Osteoblast (primary cell): ENCODE data around the gene GPX6. TPM values are rescaled to one million over a fixed set of nuclear protein-coding genes. Genes with fewer than 3 reads are reported as not detected.
"Not testable (repeated sequence)": the region's sequence is repeated elsewhere in the genome, so short reads cannot be mapped to it uniquely, and the experiment has no call there.

Experiments
- DNase-seq: peaks from one replicate; pipeline ENCODE4 v3.0.0; 2011; ENCODE audit warnings: low spot score, mixed read lengths; ENCODE audit not compliant: insufficient read length; ENCODE audit errors: missing footprints
- H2AFZ ChIP-seq: 2 replicates; pipeline ENCODE4 v1.6.0; 2011; ENCODE audit warnings: mild to moderate bottlenecking, low read length
- H3K27ac ChIP-seq: 2 replicates; pipeline ENCODE4 v1.5.1; 2011; ENCODE audit warnings: mild to moderate bottlenecking, low read depth, low read length, moderate library complexity
- H3K27me3 ChIP-seq: 2 replicates; pipeline ENCODE4 v1.6.0; 2012; ENCODE audit warnings: mild to moderate bottlenecking, control low read depth, inconsistent platforms, low read length, moderate library complexity; ENCODE audit not compliant: insufficient read depth
- H3K36me3 ChIP-seq: 2 replicates; pipeline ENCODE4 v1.5.1; 2011; ENCODE audit warnings: mild to moderate bottlenecking, low read length, control low read depth, moderate library complexity; ENCODE audit not compliant: insufficient read depth
- H3K4me1 ChIP-seq: 2 replicates; pipeline ENCODE4 v1.5.1; 2011; ENCODE audit warnings: mild to moderate bottlenecking, low read length, control low read depth, moderate library complexity; ENCODE audit not compliant: insufficient read depth
- H3K4me2 ChIP-seq: 2 replicates; pipeline ENCODE4 v1.6.0; 2011; ENCODE audit warnings: mild to moderate bottlenecking, low read length; ENCODE audit not compliant: insufficient read depth
- H3K4me3 ChIP-seq: fragments of 200-600 bp; sonication (generic); 3 replicates; pipeline ENCODE4 v1.5.1; 2012; ENCODE audit warnings: mild to moderate bottlenecking, low read length, inconsistent platforms; ENCODE audit not compliant: insufficient read depth
- H3K79me2 ChIP-seq: 2 replicates; pipeline ENCODE4 v1.6.0; 2012; ENCODE audit warnings: mild to moderate bottlenecking, low read length, control low read depth, inconsistent platforms; ENCODE audit not compliant: insufficient read depth
- H3K9me3 ChIP-seq: 2 replicates; pipeline ENCODE4 v1.5.1; 2011; ENCODE audit warnings: low read depth, low read length, control low read depth
- H4K20me1 ChIP-seq: 2 replicates; pipeline ENCODE4 v1.6.0; 2012; ENCODE audit warnings: mild to moderate bottlenecking, low read length, control low read depth; ENCODE audit not compliant: insufficient read depth
- total RNA-seq: library from RNA; depleted of rRNA; stranded (reverse); fragments of >200 nt; gene quantifications from 2 replicates; pipeline ENCODE4 v1.2.3, GENCODE V29; 2012
- TF ChIP-seq, protein P1 (sequence below): IDR thresholded peaks from 2 replicates; pipeline ENCODE4 v1.5.1; 2011; ENCODE audit warnings: mild to moderate bottlenecking, low read depth, low read length, moderate library complexity; ENCODE audit errors: extremely low read depth

GPX6 gene
- total RNA-seq, 1 donor = not detected

- H3K27ac ChIP-seq = no peak overlapping the region
- H2AFZ ChIP-seq = no peak overlapping the region
- H3K4me3 ChIP-seq = no peak overlapping the region
- TF ChIP-seq, protein P1, sequence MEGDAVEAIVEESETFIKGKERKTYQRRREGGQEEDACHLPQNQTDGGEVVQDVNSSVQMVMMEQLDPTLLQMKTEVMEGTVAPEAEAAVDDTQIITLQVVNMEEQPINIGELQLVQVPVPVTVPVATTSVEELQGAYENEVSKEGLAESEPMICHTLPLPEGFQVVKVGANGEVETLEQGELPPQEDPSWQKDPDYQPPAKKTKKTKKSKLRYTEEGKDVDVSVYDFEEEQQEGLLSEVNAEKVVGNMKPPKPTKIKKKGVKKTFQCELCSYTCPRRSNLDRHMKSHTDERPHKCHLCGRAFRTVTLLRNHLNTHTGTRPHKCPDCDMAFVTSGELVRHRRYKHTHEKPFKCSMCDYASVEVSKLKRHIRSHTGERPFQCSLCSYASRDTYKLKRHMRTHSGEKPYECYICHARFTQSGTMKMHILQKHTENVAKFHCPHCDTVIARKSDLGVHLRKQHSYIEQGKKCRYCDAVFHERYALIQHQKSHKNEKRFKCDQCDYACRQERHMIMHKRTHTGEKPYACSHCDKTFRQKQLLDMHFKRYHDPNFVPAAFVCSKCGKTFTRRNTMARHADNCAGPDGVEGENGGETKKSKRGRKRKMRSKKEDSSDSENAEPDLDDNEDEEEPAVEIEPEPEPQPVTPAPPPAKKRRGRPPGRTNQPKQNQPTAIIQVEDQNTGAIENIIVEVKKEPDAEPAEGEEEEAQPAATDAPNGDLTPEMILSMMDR = no peak
- no peaks in the 10 kb centered on the region for H3K27me3 ChIP-seq
- no peaks in the 10 kb centered on the region for H3K36me3 ChIP-seq
- no peak for DNase-seq
- H3K9me3 ChIP-seq = no peaks in the 10 kb centered on the region
- H3K4me1 ChIP-seq = no peaks in the 10 kb centered on the region
- H4K20me1 ChIP-seq = no peaks in the 10 kb centered on the region
- H3K79me2 ChIP-seq = no peaks in the 10 kb centered on the region
- H3K4me2 ChIP-seq = no peak overlapping the region
Observed at GRCh38 chr6:28511628-28512300, 3.8 kb downstream of the GPX6 start.

DNA sequence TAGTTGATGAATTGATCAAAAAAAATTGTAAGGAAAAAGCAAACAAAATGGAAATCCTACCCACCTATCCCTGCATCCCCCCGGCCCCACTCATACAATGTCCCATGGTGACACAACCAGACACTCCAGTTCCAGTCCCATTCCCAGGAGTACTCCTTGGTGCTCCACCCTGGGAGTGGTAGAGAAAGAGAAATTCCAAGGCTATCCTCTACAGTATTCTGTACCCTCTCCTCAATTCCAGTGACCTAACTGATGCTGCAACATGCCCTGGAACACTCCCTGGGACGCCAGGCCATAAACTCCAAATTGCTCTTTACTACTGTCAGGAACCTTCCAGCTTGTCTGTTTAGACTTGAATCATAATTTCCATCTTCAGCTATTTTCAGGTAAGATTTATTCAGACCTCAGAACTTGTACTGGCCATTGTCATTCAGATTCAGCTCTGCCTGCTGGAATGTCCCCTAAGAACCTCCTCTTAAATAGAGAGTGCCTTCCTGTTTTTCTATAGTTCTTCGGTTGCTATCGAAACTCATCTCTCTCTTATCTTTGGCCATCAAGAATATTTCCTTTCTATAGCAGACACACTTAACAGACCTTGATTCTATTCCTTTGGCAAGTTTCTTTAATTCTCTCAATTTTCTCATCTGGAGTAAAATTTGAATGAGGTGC, 8.7 kb downstream of the GPX6 start:
- H2AFZ ChIP-seq = no peak overlapping the region
- H3K4me2 ChIP-seq = no peak overlapping the region
- no peaks in the 10 kb centered on the region for H3K9me3 ChIP-seq
- H3K36me3 ChIP-seq = no peaks in the 10 kb centered on the region
- H3K27me3 ChIP-seq = no peaks in the 10 kb centered on the region
- no peaks in the 10 kb centered on the region for H3K4me1 ChIP-seq
- no peak overlapping the region for H3K4me3 ChIP-seq
- no peaks in the 10 kb centered on the region for H3K79me2 ChIP-seq
- TF ChIP-seq, protein P1 = no peak
- H4K20me1 ChIP-seq = no peaks in the 10 kb centered on the region
- H3K27ac ChIP-seq = no peak overlapping the region
- no peak for DNase-seq

- H3K4me1 ChIP-seq = no peaks in the 10 kb centered on the region
Observed at GRCh38 chr6:28505733-28506132, 9.9 kb downstream of the GPX6 start.

GRCh38 chr6:28502709-28503305, 12.8 kb downstream of the GPX6 start:
- not testable (repeated sequence) for H2AFZ ChIP-seq, H4K20me1 ChIP-seq, H3K27ac ChIP-seq, H3K27me3 ChIP-seq, H3K4me3 ChIP-seq, DNase-seq, H3K79me2 ChIP-seq, H3K9me3 ChIP-seq, H3K4me1 ChIP-seq, H3K36me3 ChIP-seq, H3K4me2 ChIP-seq

More at GRCh38 chr6:28505733-28506132, 9.9 kb downstream of the GPX6 start:
- Histone ChIP-seq H2AFZ (no peak overlapping the region), H4K20me1 (no peaks in the 10 kb centered on the region), H3K27ac (no peak overlapping the region), H3K9me3 (no peaks in the 10 kb centered on the region), H3K4me3 (no peak overlapping the region), H3K27me3 (no peaks in the 10 kb centered on the region), H3K79me2 (no peaks in the 10 kb centered on the region), H3K36me3 (no peaks in the 10 kb centered on the region), H3K4me2 (no peak overlapping the region)
- TF ChIP-seq, protein P1 = no peak
- DNase-seq = no peak

DNA sequence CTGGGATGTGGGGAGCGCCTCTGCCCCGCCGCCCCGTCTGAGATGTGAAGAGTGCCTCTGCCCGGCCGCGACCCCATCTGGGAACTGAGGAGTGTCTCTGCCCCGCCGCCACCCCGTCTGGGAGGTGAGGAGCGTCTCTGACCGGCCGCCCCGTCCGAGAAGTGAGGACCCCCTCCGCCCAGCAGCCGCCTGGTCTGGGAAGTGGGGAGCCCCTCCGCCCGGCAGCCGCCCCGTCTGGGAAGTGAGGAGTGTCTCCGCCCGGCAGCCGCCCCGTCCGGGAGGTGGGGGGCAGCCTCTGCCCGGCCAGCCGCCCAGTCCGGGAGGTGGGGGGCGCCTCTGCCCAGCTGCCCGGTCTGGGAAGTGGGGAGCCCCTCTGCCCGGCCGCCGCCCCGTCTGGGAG, 13.5 kb downstream of the GPX6 start:
- H4K20me1 ChIP-seq, H3K27ac ChIP-seq, H3K4me2 ChIP-seq, H3K36me3 ChIP-seq, DNase-seq, H3K79me2 ChIP-seq, H3K9me3 ChIP-seq, H3K4me3 ChIP-seq, H3K4me1 ChIP-seq, H2AFZ ChIP-seq, H3K27me3 ChIP-seq: not testable (repeated sequence)
